PC-9 (cell line): ENCODE data around the gene UBTD1. TPM values are rescaled to one million over a fixed set of nuclear protein-coding genes. Genes with fewer than 3 reads are reported as not detected.

Experiments used
- BruUV-seq: library from RNA; stranded (reverse); fragments of 400-500 nt; replicated peaks from 2 replicates; lab custom pipeline; 2021; lab: Mats Ljungman, UMichigan
- CTCF ChIA-PET: fragments of 300-600 bp; sonication (Branson Sonifier 250); formaldehyde crosslinking; loops from one replicate; lab custom pipeline; 2022; ENCODE audit warnings: antibody characterized with exemption; lab: Charles Lee
- POLR2A ChIA-PET: fragments of 300-600 bp; sonication (Branson Sonifier 250); formaldehyde crosslinking; loops from one replicate; lab custom pipeline; 2022; ENCODE audit warnings: antibody characterized with exemption; ENCODE audit not compliant: unreplicated experiment; lab: Charles Lee
- DNase-seq, 2 experiments: peaks; one replicate each; pipeline versions ENCODE4 v3.0.0 to v3.0.0-alpha.2; 2015 to 2022; ENCODE audit warnings: mixed read lengths in 1 of 2
- H2AFZ ChIP-seq: fragments of 200-600 bp; sonication (generic); 2 replicates; pipeline ENCODE4 v1.8.1; 2017; ENCODE audit warnings: antibody characterized with exemption
- H3F3A ChIP-seq: fragments of 200-600 bp; sonication (generic); 2 replicates; pipeline ENCODE4 v1.8.1; 2017; ENCODE audit warnings: antibody characterized with exemption, mild to moderate bottlenecking, low read depth; ENCODE audit not compliant: insufficient read depth
- H3K27ac ChIP-seq: fragments of 200-600 bp; sonication (generic); 2 replicates; pipeline ENCODE4 v1.6.1; 2016; ENCODE audit warnings: mixed run types
- H3K27me3 ChIP-seq: fragments of 200-600 bp; sonication (generic); 2 replicates; pipeline ENCODE4 v1.6.1; 2016; ENCODE audit warnings: low read depth, mixed run types; ENCODE audit not compliant: insufficient read depth
- H3K36me3 ChIP-seq: fragments of 200-600 bp; sonication (generic); 2 replicates; pipeline ENCODE4 v1.6.1; 2016; ENCODE audit warnings: low read depth, mixed run types
- H3K4me1 ChIP-seq: fragments of 200-600 bp; sonication (generic); replicated peaks from 2 replicates; pipeline ENCODE4 v1.6.1; 2016; ENCODE audit warnings: mixed run types; ENCODE audit not compliant: insufficient read depth
- H3K4me2 ChIP-seq: fragments of 200-600 bp; sonication (generic); 2 replicates; pipeline ENCODE4 v1.6.1; 2017; ENCODE audit warnings: mixed run types
- H3K4me3 ChIP-seq: fragments of 200-600 bp; sonication (generic); 2 replicates; pipeline ENCODE4 v1.6.1; 2016; ENCODE audit warnings: mixed run types
- H3K79me2 ChIP-seq: fragments of 200-600 bp; sonication (generic); 2 replicates; pipeline ENCODE4 v1.6.1; 2017; ENCODE audit warnings: low read depth, mixed run types
- H3K9me2 ChIP-seq: fragments of 200-600 bp; sonication (generic); 2 replicates; pipeline ENCODE4 v1.8.1; 2017; ENCODE audit warnings: mild to moderate bottlenecking; ENCODE audit not compliant: insufficient read depth
- H3K9me3 ChIP-seq: fragments of 200-600 bp; sonication (generic); 2 replicates; pipeline ENCODE4 v1.8.1; 2016; ENCODE audit warnings: low read depth; ENCODE audit not compliant: insufficient read depth
- H4K20me1 ChIP-seq: fragments of 200-600 bp; sonication (generic); 2 replicates; pipeline ENCODE4 v1.8.1; 2017; ENCODE audit not compliant: insufficient read depth
- EZH2 ChIP-seq: fragments of 200-600 bp; sonication (generic); IDR thresholded peaks from 2 replicates; pipeline ENCODE4 v1.8.0; 2017; ENCODE audit warnings: antibody characterized with exemption, low read depth
- intact Hi-C: fragments of 100-400 bp; cut with micrococcal nuclease; formaldehyde crosslinking; loops from one replicate; pipeline ENCODE4 v1.10.0; 2022; ENCODE audit not compliant: unreplicated experiment
- total RNA-seq: library from RNA; stranded (reverse); gene quantifications from 2 replicates; pipeline ENCODE4 v1.2.3, GENCODE V29; 2021
- TF ChIP-seq, protein P1 (sequence below): fragments of 200-600 bp; sonication (generic); conservative IDR thresholded peaks from 2 replicates; pipeline ENCODE4 v1.6.1; 2017; ENCODE audit warnings: mixed run types, antibody characterized with exemption, mild to moderate bottlenecking, moderate library complexity

The UBTD1 gene
- total RNA-seq, 1 experiment from 2014 or later, result 17.1 TPM

DNA sequence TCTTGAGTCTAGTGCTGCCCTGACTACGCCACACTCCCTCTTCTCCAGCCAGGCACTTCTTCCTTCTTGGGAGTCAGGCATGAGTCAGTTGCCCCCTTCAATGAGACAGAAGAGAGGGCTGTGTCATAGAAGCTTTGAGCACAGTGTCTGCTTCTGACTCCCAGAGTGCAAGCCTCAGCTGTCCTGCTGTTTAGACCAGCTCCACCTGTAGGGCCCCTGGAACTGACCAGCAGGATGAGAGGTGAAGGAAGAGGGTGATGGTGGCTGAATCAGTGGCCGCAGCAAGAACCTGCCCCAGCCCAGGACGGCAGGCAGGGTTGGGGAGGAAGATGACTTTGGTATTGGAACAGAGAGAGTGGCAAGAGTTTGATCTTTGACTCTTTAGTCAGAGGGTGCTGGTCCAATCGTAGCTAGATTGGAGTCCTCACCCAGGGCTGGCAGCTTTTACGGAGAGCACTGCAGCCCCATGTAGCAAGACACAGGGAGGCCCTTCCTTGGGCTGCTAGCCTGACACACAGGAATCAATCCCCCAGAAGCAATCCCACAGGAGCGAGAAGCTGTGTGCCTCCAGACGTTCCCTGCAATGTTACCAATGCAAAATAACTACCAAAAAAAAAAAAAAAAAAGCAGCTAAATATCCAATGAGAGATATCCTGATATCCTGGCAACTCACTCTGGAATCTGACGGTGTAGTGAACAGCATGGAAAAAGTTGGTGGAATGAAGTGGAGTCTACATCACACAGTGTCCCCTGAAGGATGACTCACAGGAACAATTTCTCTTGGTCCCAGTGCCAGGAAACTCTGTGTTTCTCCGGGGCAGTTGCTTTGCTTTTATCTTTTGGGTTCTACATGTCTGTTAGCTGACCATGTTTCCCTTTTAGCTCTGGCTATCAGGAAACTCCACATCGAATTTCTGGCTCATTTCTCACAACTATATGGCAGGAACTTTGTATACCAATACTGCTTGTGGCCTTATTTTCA lies 97.7 kb downstream of the UBTD1 start:
- no peaks in the 10 kb centered on the region for H3K27me3 ChIP-seq
- peaks cover 15% of the 10 kb centered on the region; the same call in 1 of the 2 replicates for H3F3A ChIP-seq
- H3K36me3 ChIP-seq, result no peaks in the 10 kb centered on the region
- no peaks in the 10 kb centered on the region for H3K79me2 ChIP-seq
- no peaks in the 10 kb centered on the region for H3K9me3 ChIP-seq
- H3K9me2 ChIP-seq, result no peaks in the 10 kb centered on the region
- TF ChIP-seq, protein P1, sequence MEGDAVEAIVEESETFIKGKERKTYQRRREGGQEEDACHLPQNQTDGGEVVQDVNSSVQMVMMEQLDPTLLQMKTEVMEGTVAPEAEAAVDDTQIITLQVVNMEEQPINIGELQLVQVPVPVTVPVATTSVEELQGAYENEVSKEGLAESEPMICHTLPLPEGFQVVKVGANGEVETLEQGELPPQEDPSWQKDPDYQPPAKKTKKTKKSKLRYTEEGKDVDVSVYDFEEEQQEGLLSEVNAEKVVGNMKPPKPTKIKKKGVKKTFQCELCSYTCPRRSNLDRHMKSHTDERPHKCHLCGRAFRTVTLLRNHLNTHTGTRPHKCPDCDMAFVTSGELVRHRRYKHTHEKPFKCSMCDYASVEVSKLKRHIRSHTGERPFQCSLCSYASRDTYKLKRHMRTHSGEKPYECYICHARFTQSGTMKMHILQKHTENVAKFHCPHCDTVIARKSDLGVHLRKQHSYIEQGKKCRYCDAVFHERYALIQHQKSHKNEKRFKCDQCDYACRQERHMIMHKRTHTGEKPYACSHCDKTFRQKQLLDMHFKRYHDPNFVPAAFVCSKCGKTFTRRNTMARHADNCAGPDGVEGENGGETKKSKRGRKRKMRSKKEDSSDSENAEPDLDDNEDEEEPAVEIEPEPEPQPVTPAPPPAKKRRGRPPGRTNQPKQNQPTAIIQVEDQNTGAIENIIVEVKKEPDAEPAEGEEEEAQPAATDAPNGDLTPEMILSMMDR, result no peak
- no peak for TF ChIP-seq EZH2
- no peak overlapping the region; the same call in 1 of the 2 replicates for H3K4me2 ChIP-seq
- H3K4me3 ChIP-seq, result no peak overlapping the region
- peak; percentile 32 to 46 for DNase-seq
- ChIA-PET POLR2A (interaction anchor here (0.6 to 0.7 kb wide), 5 partner anchors 12 to 304 kb away, joined by 3 to 6 read pairs (median 3); partner anchors contain the start of genes ARHGAP19 and HOGA1), CTCF (interaction anchor here (0.7 to 1.2 kb wide), 3 partner anchors 16 to 42 kb away, joined by 3 to 9 read pairs (median 4); no protein-coding TSS in a partner anchor)
- intact Hi-C loops, result no loop called here
- no peaks in the 10 kb centered on the region for H4K20me1 ChIP-seq
- peaks cover 28% of the 10 kb centered on the region for H3K4me1 ChIP-seq
- no peak overlapping the region for H2AFZ ChIP-seq
- H3K27ac ChIP-seq, result peak overlapping the region; percentile 67
- TSS peak; percentile 90 for BruUV-seq

DNA sequence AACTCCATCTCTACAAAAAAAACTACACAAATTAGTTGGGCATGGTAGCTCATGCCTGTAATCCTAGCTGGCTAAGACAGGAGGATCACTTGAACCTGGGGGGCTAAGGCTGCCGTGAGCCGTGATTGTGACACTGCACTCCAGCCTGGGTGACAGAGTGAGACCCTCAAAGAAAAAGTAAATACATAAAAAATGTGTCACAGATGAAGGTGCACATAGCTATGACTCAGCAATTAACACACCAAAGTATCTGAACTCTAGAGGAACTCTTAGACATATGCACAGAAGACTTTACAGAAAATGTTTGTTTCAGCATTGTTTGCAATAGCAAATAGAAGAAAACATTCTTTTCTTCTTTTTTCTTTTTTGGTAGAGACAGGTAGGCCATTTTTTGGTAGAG lies 99.1 kb downstream of the UBTD1 start:
- Histone ChIP-seq H3K36me3 (no peaks in the 10 kb centered on the region), H3K4me2 (no peak overlapping the region), H3K79me2 (no peaks in the 10 kb centered on the region), H3F3A (peaks cover 15% of the 10 kb centered on the region; the same call in 1 of the 2 replicates), H3K4me1 (peaks cover 28% of the 10 kb centered on the region), H3K9me3 (no peaks in the 10 kb centered on the region), H2AFZ (no peak overlapping the region), H4K20me1 (no peaks in the 10 kb centered on the region), H3K27me3 (no peaks in the 10 kb centered on the region), H3K9me2 (no peaks in the 10 kb centered on the region), H3K27ac (peak overlapping the region; percentile 67), H3K4me3 (no peak overlapping the region)
- intact Hi-C loops, result no loop called here
- POLR2A ChIA-PET, result no interaction called here
- CTCF ChIA-PET, result interaction anchor here (0.5 kb wide), 1 partner anchor 34 kb away, joined by 6 read pairs; no protein-coding TSS in a partner anchor
- peak in 1 of 2 experiments; percentile 50 for DNase-seq
- no TSS peak for BruUV-seq
- no peak for TF ChIP-seq EZH2
- TF ChIP-seq, protein P1, result no peak

DNA sequence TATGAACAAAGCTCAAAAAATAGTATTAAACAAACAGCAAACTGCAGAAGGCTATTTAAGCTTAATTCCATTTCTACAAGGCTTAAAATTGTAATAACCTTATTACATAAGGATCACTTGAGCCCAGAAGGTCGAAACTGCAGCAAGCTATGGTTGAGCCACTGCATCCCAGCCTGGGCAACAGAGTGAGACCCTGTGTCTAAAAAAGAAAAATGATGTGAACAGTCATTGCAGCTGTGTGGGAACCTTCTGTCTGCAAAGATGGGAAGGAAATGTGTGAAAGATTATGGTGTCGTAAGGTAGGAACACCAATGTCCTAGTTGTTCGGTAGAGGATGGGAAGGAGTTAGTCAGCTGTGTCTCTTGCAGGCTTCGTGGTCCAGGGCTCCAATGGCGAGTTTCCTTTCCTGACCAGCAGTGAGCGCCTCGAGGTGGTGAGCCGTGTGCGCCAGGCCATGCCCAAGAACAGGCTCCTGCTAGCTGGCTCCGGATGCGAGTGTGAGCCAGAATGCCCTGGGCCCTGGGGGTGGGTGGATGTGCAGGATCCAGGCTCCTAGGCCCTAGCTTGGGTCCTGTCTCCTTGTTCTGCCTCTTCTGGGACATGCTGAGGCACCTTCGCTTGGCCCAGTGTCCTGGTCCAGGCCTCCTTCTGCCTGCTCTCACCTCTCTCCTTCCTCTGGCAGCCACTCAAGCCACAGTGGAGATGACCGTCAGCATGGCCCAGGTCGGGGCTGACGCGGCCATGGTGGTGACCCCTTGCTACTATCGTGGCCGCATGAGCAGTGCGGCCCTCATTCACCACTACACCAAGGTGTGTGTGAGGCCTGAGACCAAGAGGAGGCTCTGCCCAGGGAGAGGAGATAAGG lies 99.9 kb downstream of the UBTD1 start:
- no peak for DNase-seq
- TF ChIP-seq, protein P1, result no peak
- no peak for TF ChIP-seq EZH2
- H2AFZ ChIP-seq, result no peak overlapping the region
- no peaks in the 10 kb centered on the region for H4K20me1 ChIP-seq
- no peaks in the 10 kb centered on the region for H3K27me3 ChIP-seq
- intact Hi-C loops, result no loop called here
- H3K79me2 ChIP-seq, result no peaks in the 10 kb centered on the region
- peaks cover 15% of the 10 kb centered on the region; the same call in 1 of the 2 replicates for H3F3A ChIP-seq
- BruUV-seq, result no TSS peak
- peak overlapping the region; percentile 67; the same call in 1 of the 2 replicates for H3K27ac ChIP-seq
- CTCF ChIA-PET, result interaction anchor here (0.5 kb wide), 1 partner anchor 34 kb away, joined by 6 read pairs; no protein-coding TSS in a partner anchor
- no peaks in the 10 kb centered on the region for H3K9me2 ChIP-seq
- H3K4me3 ChIP-seq, result no peak overlapping the region
- H3K9me3 ChIP-seq, result no peaks in the 10 kb centered on the region
- H3K4me2 ChIP-seq, result no peak overlapping the region
- H3K36me3 ChIP-seq, result no peaks in the 10 kb centered on the region
- POLR2A ChIA-PET, result no interaction called here
- H3K4me1 ChIP-seq, result peaks cover 28% of the 10 kb centered on the region
